DMS153 treated with DMSO at 0.1 percent for 48 hours (cell line): ENCODE results near the gene RAB31.
"Not testable (repeated sequence)": the region's sequence is repeated elsewhere in the genome, so short reads cannot be mapped to it uniquely, and the experiment has no call there.

Experiments
- DNase-seq: peaks from one replicate; lab custom pipeline; 2025; ENCODE audit not compliant: unreplicated experiment; lab: John Stamatoyannopoulos, UW

The RAB31 gene

DNA sequence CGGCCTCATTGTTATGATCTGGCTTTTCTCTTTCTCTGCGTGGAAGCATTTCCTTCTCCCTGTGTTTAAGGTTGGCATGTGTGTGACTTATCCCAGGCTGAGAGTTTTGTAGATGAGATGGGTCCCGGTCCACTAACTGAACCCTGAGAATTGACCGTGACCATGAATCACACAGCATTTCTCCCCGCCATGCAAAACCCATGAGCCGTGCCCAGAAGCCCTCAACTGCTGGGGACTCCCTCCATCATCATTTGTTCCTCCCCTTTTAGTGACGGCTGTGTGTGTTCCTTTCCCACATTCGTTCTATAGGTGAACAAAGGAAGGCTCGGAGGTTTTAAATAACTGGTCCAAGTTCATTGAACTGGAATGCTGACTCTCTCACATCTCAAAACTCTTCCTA lies 147.6 kb downstream of the RAB31 start:
- DNase-seq: no peak

DNA sequence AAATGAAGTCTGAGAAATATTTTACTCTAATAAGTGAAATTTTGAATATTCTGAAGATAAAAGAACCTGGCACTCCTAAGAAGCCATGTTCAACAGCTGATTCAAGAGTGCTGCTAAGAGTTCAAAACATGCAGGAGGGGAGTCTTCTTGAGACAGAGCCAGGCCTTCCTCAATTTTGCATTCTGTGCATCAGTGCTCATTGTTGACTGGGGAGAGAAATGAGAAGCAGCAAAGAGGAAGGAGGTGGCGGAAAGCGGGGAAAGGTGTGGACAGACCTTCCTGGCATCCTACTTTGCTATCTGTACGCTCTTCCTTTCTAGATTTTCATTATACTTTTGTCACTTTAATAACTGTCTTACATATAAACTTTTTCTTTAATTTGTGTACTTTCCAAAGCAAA lies 148.0 kb downstream of the RAB31 start:
- DNase-seq: no peak

DNA sequence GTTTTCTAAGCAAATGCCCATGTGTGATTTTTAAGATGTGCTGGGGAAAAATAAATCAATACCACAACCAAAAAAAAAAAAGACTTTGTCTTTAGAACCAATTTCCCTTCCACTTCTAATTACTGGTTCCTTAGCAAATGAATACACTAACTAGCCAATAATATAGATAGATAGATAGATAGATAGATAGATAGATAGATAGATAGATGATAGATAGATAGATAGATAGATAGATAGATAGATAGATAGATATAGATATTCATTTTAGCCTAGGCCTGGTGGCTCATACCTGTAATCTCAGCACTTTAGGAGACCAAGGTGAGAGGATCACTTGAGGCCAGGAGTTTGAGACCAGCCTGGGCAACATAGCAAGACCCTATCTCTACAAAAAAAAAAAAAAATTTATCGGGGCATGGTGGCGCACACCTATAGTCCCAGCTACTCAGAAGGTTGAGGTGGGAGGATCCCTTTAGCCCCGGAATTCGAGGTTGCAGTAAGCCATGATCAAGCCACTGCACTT lies 149.4 kb downstream of the RAB31 start:
- DNase-seq: not testable (repeated sequence)

DNA sequence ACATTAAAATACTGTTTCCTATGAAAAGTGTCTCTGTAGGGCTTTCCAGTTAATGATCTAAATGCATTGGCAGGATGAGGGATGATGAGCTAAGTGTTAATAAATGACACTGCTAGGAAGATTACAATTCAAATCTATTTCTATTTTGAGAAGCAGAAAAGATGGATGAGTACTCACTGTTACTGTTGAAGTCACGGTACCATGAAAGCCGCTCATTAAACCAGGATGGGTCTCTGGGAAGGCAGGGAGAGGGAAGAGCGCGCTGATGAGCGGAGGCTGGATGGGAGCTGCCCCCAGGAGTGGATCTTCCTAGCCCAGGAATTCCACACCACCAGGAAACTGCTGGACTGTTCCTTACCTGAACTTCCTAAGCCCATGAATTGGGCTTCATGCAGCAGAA lies 150.5 kb downstream of the RAB31 start:
- no peak for DNase-seq

DNA sequence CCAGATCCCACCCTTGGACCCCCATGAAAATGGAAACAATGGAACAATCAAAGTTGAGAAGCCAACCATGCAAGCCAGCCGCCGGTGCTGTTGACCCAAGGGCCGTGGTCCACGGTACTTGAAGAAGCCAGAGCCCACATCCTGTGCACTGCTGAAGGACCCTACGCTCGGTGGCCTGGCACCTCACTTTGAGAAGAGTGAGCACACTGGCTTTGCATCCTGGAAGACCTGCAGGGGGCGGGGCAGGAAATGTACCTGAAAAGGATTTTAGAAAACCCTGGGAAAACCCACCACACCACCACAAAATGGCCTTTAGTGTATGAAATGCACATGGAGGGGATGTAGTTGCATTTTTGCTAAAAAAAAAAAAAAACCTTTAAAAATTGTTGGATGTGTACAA lies 151.1 kb downstream of the RAB31 start:
- DNase-seq: no peak

DNA sequence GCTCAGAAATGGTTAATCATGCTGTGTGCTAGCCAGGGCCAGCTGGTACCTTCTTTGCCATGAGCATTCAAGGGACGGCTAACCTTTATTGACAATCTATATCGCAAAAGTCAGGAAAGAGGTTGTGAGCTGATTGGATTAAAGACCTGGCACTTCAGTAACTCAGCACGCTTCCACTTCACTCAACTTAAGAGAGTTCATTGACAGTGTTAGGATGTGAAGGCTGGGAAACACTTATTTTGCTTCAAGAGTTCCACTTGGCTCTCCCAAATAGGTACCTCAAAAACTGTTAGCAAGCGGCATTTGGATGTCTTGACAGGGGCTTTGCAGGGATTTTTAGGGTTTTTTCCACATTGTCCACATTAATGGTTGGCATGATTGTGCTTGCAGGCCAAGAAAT lies 152.6 kb downstream of the RAB31 start:
- DNase-seq: no peak

DNA sequence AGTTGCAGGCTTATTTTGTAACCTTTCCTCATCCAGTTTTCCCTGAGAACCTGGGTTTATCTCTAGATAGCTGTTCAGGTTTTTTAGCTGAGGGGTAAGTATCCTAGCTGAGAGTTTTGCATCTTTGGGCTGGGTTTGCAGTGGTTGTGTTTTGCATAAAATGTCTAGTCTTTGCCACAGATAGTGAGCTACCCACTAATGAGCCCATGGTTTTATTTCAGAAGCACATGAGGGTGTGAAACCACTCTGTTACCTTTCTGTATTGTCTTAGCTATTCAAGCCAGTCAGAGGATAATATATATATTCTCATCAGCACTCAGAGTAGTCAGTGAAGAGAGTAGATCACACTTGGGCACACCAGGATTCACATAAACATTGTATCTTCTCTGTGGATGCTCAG lies 153.1 kb downstream of the RAB31 start:
- DNase-seq: no peak

DNA sequence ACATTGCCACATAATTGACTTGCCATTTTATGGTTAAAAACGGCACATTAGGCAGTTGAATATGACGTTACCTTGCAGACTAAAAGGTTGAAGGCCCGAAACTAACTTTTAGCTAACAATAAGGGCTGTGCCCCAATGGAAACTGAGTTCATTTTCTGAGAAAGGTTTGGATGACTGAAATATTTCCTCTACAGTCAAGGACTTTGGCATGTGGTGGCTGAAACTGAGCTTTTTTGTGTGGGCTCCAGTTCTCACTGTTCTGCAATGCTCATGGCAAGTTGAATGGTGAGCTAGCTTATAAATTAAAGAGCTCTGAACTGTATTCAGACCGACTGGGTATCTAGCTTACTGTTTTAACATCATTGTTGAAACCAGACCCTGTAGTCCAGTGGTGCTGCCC lies 153.8 kb downstream of the RAB31 start:
- DNase-seq: no peak

DNA sequence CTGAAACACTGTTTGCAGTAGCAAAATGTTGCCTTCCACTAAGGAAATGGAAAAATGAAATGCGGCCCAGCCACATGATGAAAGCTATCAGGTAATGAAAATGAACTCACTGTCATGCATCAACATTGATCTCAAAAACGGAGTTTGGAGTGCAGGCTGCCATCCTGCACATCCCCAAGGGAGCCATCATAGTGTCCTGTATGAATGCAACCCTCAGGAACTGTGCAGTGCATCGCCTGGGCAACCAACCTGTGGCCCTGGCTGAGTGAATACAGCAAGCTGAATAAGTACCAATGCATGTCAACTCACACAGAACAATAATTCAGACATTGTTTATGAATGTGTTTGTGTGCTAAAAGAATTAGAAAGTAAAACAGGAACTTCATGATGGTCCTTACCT lies 154.6 kb downstream of the RAB31 start:
- DNase-seq: peak; percentile 28

DNA sequence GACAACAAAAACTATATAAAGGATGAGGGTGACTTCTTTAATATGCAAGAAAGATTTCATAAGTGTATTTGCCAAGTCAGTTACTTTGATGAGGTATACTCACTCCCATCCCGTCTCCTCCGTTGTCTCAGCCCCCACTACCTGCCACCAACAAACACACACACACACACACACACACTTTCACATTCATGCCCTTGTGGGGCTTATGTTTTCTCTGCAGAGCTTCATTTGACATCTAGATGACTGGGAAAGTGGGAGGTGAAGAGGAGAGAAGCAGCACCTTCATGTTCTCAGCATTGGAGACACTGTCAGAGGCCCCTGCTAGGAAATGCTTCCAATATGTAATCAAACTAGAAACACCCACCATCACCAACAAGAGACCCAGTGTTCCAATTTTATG lies 155.2 kb downstream of the RAB31 start:
- DNase-seq: no peak

DNA sequence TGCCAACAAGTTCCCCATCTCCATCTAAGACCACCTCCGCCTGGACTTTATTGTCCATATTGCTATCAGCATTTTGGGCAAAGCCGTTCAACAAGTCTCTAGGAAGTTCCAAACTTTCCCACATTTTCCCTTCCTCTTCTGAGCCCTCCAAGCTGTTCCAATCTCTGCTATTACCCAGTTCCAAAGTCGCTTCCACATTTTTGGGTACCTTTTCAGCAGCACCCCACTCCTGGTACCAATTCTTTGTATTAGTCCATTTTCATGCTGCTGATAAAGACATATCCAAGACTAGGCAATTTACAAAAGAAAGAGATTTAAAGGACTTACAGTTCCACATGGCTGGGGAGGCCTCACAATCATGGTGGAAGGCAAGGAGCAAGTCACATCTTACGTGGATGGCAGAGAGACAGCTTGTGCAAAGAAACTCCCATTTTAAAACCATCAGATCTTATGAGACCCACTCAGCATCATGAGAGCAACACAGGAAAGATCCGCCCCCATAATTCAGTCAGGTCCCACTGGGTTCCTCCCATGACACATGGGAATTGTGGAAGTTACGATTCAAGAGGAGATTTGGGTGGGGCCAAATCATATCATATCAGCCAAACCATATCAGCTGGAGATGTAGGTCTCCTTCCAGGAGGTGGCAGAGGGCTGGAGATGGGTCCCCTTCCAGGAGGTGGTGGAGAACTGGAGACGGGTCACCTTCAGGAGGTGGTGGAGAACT lies 157.8 kb downstream of the RAB31 start:
- DNase-seq: no peak

DNA sequence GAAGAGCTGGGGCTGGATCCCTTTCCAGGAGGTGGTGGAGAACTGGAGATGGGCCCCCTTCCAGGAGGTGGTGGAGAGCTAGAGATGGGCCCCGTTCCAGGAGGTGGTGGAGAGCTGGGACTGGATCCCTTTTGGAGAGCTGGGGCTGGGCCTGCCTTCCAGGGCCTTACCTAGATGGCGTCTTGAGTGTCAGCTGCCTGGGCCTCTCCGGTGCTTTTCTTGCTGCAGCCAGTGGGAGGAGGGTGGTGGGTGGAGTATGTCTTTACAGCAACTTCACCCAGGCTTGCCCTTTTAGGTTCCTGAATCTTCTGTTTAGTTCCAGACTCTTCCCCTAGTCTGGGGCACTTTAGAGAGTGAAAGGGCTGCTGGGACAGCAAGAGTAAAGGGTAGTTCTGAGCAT lies 158.5 kb downstream of the RAB31 start:
- DNase-seq: no peak

DNA sequence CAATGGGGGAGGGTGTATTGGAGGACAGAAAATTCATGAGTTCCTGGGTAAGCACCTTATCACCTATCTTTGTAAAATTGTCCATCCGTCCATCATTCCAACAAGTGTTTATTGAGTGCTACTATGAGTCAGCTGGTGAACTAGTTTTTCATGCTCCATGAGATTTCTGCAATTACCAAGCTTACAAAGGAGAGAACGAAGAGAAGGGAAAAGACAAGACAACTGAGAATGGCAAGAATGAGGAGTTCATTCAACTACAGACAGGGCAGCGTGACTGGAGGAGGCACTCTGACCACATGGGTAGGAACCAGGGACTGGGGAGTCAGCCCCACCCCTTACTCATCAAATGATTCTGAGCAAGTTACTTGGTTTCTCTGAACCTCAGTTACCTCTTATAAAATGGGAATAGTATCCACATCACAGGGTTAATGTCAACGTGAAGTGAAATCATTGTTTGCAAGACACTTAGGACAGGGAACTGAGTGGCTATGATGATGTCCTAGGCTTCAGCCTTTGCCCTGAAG lies 159.0 kb downstream of the RAB31 start:
- DNase-seq: no peak

DNA sequence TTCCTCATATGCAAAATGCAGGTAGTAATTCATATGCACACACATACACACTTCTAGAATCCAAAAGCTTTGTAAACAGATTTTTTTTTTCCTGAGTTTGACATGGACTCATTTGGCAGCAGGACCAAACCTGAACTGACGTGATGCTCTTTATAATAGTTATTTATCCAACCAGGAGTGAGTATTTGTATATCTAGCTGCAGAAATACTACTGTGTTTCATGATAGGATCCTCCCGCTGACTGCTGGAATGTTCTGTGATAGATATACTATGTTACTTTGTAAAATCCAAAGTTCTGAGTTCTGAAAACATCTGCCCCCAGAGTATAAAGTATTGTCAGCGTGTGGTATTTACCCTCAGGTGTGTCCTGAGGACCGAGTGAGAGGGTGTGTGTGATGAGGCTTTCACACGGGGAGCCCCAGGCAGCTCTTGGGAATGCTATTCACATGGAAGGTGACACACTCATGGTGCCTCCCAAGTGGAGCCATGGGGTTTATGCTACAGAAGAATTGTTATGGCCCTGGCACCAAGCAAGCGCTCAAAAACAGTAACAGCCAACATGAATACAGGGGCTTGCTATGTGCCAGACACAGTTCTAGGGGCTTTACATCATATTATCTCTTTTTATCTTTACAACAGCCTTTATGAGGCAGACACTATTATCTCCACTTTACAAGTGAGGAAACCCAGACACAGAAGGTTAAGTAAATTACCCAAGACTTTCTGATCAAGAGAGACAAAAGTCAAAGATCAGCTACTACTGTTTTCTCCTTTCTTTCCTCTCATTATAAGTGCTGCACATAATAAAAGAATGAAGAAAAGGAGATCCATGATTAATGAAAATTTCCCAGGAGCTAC lies 161.0 kb downstream of the RAB31 start:
- DNase-seq: no peak

DNA sequence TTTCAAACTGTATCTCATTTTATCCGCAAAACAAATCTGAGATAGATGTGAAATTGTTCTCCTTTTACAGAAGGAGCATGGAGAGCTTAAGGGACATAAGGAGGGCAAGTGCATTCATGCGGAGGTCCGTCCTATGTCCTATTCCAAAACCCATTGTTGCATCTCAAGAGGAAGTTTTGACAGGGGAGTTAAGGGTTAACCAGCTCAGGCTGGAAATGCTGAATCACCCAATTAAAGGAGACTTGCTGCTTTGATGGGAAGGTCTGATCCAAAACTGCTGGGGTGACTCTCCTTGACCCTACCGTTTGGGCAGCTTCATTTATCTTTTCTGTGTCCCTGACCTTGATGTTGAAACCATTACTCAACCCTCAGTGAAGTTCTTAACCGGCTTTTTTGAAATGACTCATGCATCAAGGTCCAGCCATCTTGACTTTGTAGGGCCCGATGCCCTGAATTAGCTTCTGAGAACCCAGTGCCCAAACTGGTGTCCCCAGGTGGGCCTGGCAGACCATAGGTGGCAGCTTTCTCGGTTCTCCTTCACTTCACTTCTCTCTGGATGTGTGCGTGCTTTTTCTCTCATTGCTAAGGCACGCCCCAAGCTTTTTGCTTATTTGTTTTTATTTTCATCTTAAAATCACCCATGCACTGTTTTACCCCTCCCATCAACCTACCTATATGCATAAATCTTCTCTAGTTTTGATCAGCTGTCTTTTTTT lies 161.8 kb downstream of the RAB31 start:
- DNase-seq: no peak

DNA sequence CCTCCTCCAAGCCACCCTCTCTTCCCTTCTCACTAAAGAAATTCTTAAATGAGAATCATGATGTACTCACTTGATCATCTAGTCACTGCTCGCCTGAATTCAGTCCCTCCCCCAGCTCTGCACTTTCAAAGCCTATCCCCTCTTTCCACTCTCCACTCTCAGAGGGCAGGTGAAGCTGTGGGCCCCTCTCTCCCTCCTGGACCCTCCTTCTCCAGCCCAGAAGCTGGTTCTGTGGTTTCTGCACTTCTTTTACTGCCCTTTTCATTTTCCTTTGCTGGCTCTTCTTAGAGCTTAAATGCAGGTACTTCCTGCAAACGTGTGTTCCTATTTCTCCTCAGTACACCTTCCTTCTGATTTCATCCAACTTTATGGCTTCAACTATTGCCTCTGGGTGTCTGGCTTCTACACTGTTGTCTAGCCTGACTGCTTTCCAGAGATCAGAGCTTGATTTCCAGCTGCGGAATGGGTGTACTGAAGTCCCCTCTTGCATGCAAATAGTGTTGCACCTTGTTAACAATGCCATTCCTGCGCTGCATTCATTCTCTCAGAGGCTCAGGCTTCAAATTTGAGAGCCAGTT lies 162.4 kb downstream of the RAB31 start:
- DNase-seq: no peak

DNA sequence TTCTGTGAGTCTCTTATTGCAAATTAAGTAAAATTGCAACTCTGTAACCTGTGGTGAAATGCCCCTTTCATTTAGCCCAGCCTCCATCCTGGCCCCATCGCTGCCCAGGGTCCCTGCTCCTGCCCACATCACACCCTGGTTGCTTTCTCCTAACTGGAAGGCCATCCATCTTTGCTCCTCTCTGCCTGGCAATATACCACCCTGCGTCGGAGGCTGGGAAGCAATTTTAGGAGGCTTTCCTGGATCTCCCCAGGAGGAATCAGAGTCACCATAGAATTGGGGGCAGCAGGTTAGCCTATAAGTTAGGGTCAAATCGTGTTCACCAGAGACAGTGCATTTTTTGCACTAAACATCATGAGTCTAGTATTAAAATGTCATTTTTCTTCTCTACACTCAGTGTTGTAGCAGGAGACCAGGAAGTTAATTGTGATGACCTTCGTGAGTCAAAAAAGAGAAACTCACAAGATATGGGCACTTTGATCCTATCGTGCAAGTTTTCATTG lies 163.2 kb downstream of the RAB31 start:
- no peak for DNase-seq

DNA sequence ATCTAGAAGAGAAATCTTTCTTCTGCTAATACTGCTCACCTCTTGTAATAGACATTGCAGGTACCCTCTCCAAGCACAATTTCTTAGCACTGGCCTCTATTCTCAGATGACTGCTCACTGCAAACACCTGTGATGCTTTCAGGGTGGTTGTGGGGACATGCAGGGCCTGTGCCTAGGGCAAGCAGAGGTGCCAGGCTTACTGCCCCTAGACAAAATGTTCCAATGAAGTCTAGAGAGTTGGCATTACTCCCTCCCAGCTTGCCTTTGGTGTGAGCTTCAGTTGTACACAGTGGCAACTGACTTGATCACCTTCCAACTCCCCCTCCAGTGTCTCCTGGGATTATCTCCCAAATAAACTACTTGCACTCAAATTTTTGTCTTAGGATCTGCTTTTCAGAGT lies 164.7 kb downstream of the RAB31 start:
- DNase-seq: no peak

DNA sequence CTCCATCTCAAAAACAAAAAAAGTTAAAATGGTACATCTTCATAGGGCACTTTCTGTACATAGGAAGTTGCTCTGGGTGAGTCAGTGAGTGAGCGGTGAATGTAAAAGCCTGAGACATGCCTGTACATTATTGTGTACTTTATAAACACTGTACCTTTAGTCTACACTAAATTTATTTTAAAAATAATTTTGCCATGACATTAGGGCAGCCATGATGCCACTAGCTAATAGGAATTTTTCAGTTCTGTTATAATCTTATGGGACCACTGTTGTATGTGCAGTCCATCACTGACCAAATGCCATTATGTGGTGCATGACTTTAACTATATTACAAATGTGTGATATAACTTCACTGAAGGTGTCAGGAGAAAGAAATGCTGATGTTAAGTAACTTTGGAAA lies 166.6 kb downstream of the RAB31 start:
- no peak for DNase-seq

DNA sequence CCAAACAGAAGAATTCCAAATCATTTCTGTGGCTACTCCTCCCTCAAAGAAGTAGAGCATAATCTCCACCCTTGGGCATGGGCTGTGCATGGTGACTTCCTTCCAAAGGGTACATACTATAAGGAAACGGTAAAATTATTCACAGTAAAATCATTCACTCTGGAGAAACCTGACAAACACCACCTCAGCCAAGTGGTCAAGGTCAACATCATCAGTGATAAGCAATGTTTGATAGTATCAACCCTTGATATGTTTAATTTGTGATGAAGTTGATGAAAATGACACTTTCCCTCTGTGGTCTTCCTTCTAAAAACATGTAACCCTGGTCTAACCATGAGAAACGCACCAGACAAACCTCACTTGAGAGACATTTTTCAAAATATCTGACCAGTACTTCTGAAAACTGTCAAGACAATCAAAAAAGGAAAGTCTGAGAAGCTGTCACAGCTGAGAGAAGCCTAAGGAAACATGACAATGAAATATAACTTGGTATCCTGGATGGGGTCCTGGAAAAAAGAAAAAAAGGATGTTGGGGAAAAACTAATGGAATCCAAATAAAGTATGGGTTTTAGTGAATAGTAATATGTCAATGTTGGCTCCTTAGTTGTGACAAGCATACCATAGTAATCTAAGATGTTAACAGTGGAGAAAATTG lies 168.2 kb downstream of the RAB31 start:
- DNase-seq: no peak
